Endothelial cell of umbilical vein (primary cell): ENCODE data around the gene TBC1D14. TPM values are rescaled to one million over a fixed set of nuclear protein-coding genes. Genes with fewer than 3 reads are reported as not detected.

Experiments used
- BruUV-seq: library from RNA; stranded (reverse); fragments of 400-500 nt; replicated peaks from 2 replicates; lab custom pipeline; 2021; lab: Mats Ljungman, UMichigan
- CTCF ChIA-PET: fragments of 300-600, 350-600 bp; sonication (Branson Sonifier 250); formaldehyde crosslinking; loops from one replicate; lab custom pipeline; 2021; ENCODE audit warnings: antibody characterized with exemption, inconsistent platforms; lab: Charles Lee
- POLR2A ChIA-PET: fragments of 300-600, 350-600 bp; sonication (Branson Sonifier 250); formaldehyde crosslinking; loops from one replicate; lab custom pipeline; 2021; ENCODE audit warnings: antibody characterized with exemption, inconsistent platforms; lab: Charles Lee
- DNase-seq: peaks from one replicate; pipeline ENCODE4 v3.0.0-alpha.2; 2011; ENCODE audit warnings: low read depth, low spot score
- FAIRE-seq: peaks from 2 replicates; lab custom pipeline; 2011; peaks lifted over from hg19 to GRCh38; lab: Jason Lieb, UNC
- H2AFZ ChIP-seq: 2 replicates; pipeline ENCODE4 v1.6.0; 2012; ENCODE audit warnings: low read depth, low read length, control low read depth, inconsistent platforms
- H3K27ac ChIP-seq: 2 replicates; pipeline ENCODE4 v1.5.1; 2011; ENCODE audit warnings: low read depth, mild to moderate bottlenecking, control low read depth, low read length, moderate library complexity; ENCODE audit not compliant: insufficient read depth
- H3K27me3 ChIP-seq, 2 experiments: 2 replicates each; pipeline versions ENCODE4 v1.6.0 to v1.6.1; 2011; ENCODE audit warnings: low read length in 2 of 2, mixed read lengths in 1 of 2; ENCODE audit not compliant: control insufficient read depth in 2 of 2, insufficient read depth in 2 of 2
- H3K36me3 ChIP-seq, 2 experiments: 2 replicates in 1 of 2; 3 replicates in 1 of 2; pipeline ENCODE4 v1.5.1; 2011; ENCODE audit warnings: low read length in 2 of 2, mild to moderate bottlenecking in 1 of 2, moderate library complexity in 1 of 2; ENCODE audit not compliant: control insufficient read depth in 2 of 2, insufficient read depth in 2 of 2; ENCODE audit errors: extremely low read depth in 1 of 2
- H3K4me1 ChIP-seq: 3 replicates; pipeline ENCODE4 v1.5.1; 2011; ENCODE audit warnings: mild to moderate bottlenecking, low read length; ENCODE audit not compliant: control insufficient read depth, insufficient read depth; ENCODE audit errors: extremely low read depth
- H3K4me2 ChIP-seq: 2 replicates; pipeline ENCODE4 v1.6.1; 2011; ENCODE audit warnings: low read length, control low read depth, mixed read lengths; ENCODE audit not compliant: insufficient read depth
- H3K4me3 ChIP-seq, 3 experiments: fragments of 200-600 bp in 1 of 3; sonication (generic), shearing (Covaris generic) in 1 of 3; replicated peaks in 1 of 3; 2 replicates each; pipeline ENCODE4 v1.5.1; 2011 to 2016; ENCODE audit warnings: control low read depth in 3 of 3, low read length in 3 of 3, mild to moderate bottlenecking in 2 of 3, inconsistent platforms in 1 of 3, low read depth in 1 of 3, moderate library complexity in 1 of 3; ENCODE audit not compliant: insufficient read depth in 1 of 3
- H3K79me2 ChIP-seq: 2 replicates; pipeline ENCODE4 v1.6.0; 2012; ENCODE audit warnings: low read length, inconsistent platforms; ENCODE audit not compliant: control insufficient read depth, insufficient read depth
- H3K9ac ChIP-seq: replicated peaks from 2 replicates; pipeline ENCODE3; 2011; ENCODE audit warnings: low read length, control low read depth; ENCODE audit not compliant: insufficient read depth; ENCODE audit errors: extremely low read depth
- H3K9me1 ChIP-seq: replicated peaks from 3 replicates; pipeline ENCODE4 v1.6.0; 2011; ENCODE audit warnings: mild to moderate bottlenecking, low read length; ENCODE audit not compliant: control insufficient read depth, insufficient read depth; ENCODE audit errors: extremely low read depth
- H3K9me3 ChIP-seq: replicated peaks from 2 replicates; pipeline ENCODE4 v1.5.1; 2012; ENCODE audit warnings: low read length, inconsistent platforms; ENCODE audit not compliant: control insufficient read depth, insufficient read depth
- H4K20me1 ChIP-seq: replicated peaks from 2 replicates; pipeline ENCODE3; 2011; ENCODE audit warnings: mild to moderate bottlenecking, low read length; ENCODE audit not compliant: control insufficient read depth, insufficient read depth; ENCODE audit errors: extremely low read depth
- EZH2 ChIP-seq: IDR thresholded peaks from 2 replicates; pipeline ENCODE4 v1.6.1; 2012; ENCODE audit warnings: borderline replicate concordance, low read depth, mild to moderate bottlenecking, moderate library complexity, low read length, inconsistent platforms; ENCODE audit not compliant: severe bottlenecking
- FOS ChIP-seq: IDR thresholded peaks from 2 replicates; pipeline ENCODE4 v1.6.1; 2011; ENCODE audit warnings: mild to moderate bottlenecking, low read length, moderate library complexity, borderline replicate concordance; ENCODE audit not compliant: insufficient read depth
- GATA2 ChIP-seq: IDR thresholded peaks from 2 replicates; pipeline ENCODE4 v1.7.0; 2011; ENCODE audit warnings: low read depth, mild to moderate bottlenecking, moderate library complexity, mixed read lengths, low read length; ENCODE audit not compliant: insufficient read length, insufficient read depth
- JUN ChIP-seq: IDR thresholded peaks from 2 replicates; pipeline ENCODE4 v1.6.1; 2011; ENCODE audit warnings: borderline replicate concordance, low read depth; ENCODE audit not compliant: insufficient read length, insufficient read depth
- MYC ChIP-seq: IDR thresholded peaks from one replicate; pipeline ENCODE4 v1.6.1; 2011; ENCODE audit warnings: mild to moderate bottlenecking, low read depth, low read length
- POLR2A ChIP-seq: IDR thresholded peaks from 2 replicates; pipeline ENCODE4 v1.6.1; 2012; ENCODE audit warnings: low read depth, mild to moderate bottlenecking, control low read depth, low read length
- POLR2AphosphoS5 ChIP-seq: IDR thresholded peaks from 2 replicates; pipeline ENCODE4 v1.6.1; 2012; ENCODE audit warnings: low read depth, mild to moderate bottlenecking, control low read depth, low read length, moderate library complexity; ENCODE audit not compliant: insufficient read depth
- dilution Hi-C: fragments of 300-500 bp; cut with MboI; formaldehyde crosslinking; loops from one replicate; pipeline ENCODE4 v1.15.0; 2019; ENCODE audit warnings: low sequenced_read_pairs; ENCODE audit not compliant: extremely low pct_ligation_motif_present
- intact Hi-C: fragments of 100-400 bp; cut with micrococcal nuclease; formaldehyde crosslinking; loops from one replicate; pipeline ENCODE4 v1.10.0; 2022
- polyA plus RNA-seq, 4 experiments: library from polyadenylated mRNA; depleted of rRNA in 3 of 4; stranded (reverse) in 3 of 4; unstranded in 1 of 4; fragments of >200 nt; gene quantifications; 2 replicates each; pipeline versions ENCODE4 v1.2.1 to v1.2.3, GENCODE V29; 2011 to 2012; ENCODE audit warnings: missing spikeins in 1 of 4
- total RNA-seq: library from RNA; stranded (reverse); gene quantifications from 2 replicates; pipeline ENCODE4 v1.2.3, GENCODE V29; 2021
- TF ChIP-seq, protein P1 (sequence below), 2 donors: IDR thresholded peaks; 1 replicate in 1 of 2; 2 replicates in 1 of 2; pipeline ENCODE4 v1.5.1; 2011; ENCODE audit warnings: low read length in 2 of 2, mild to moderate bottlenecking in 2 of 2, moderate library complexity in 2 of 2, control low read depth in 1 of 2, inconsistent platforms in 1 of 2, low read depth in 1 of 2; ENCODE audit not compliant: insufficient read depth in 1 of 2; ENCODE audit errors: extremely low read depth in 1 of 2
- TF ChIP-seq, protein P2 (sequence below): IDR thresholded peaks from 2 replicates; pipeline ENCODE4 v1.6.1; 2011; ENCODE audit not compliant: insufficient read depth, insufficient read length

TBC1D14 gene
- total and polyA plus RNA-seq, 2 donors (not counting 3 experiments of a cell fraction or from before 2014, with no cell fraction given) = 23.7 to 24.8 TPM

DNA sequence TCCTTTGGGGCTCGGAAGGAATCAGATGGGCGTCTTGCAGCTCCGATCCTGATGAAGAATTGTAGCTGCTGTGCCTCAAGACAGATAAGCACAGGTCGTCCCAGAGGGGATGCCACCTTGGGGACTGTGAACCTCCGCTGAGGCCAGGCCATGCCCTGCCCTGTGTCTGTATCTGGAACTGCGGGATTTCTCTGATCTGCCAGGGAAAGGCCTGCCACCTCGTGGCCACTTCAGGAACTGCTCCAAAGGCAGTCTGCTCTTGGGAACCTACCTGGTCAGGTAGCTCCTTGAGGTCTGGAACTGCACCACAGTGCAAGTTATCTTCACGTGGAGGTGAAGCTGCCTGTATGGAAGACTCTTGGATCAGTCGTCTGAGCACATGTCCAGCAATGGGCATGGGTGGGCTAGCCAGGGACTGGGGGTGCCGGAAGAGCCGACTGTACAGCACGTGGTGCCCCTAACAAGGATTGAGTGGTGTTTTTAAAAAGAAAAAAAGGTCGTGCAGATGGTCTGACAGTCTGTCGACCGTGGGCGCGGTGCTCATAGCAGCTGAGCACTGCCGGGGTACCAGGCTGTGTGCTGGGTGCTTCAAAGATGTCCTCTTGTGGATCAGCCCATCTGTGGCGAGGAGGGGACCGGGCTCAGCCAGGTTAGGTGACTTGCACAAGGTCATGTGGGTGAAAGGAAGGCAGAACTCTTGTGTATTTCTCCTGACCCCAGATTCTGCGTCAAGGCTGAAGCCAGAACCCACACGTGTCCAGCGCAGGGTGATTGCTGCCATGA lies 161.3 kb downstream of the TBC1D14 start:
- Histone ChIP-seq H3K9me3 (no peaks in the 10 kb centered on the region), H2AFZ (no peak overlapping the region), H3K79me2 (peaks cover 17% of the 10 kb centered on the region), H3K36me3 (no peaks in the 10 kb centered on the region), H3K4me1 (peaks cover 20% of the 10 kb centered on the region), H3K4me2 (no peak overlapping the region), H3K27me3 (peaks cover 0 to 3% of the 10 kb centered on the region in 2 experiments), H3K9ac (no peak overlapping the region), H3K27ac (no peak overlapping the region), H4K20me1 (no peaks in the 10 kb centered on the region), H3K9me1 (no peaks in the 10 kb centered on the region), H3K4me3 (no peak overlapping the region)
- ChIA-PET POLR2A (no interaction called here), CTCF (interaction anchor here (0.6 to 8.6 kb wide), 27 partner anchors 12 to 412 kb away, joined by 3 to 79 read pairs (median 4); partner anchors contain the start of gene TADA2B)
- DNase-seq = peak; percentile 65
- intact Hi-C loops = loop anchor here (1.0 kb wide), 2 partner anchors 97 to 351 kb away; no protein-coding TSS in a partner anchor
- no peak for TF ChIP-seq EZH2
- TF ChIP-seq, protein P1, sequence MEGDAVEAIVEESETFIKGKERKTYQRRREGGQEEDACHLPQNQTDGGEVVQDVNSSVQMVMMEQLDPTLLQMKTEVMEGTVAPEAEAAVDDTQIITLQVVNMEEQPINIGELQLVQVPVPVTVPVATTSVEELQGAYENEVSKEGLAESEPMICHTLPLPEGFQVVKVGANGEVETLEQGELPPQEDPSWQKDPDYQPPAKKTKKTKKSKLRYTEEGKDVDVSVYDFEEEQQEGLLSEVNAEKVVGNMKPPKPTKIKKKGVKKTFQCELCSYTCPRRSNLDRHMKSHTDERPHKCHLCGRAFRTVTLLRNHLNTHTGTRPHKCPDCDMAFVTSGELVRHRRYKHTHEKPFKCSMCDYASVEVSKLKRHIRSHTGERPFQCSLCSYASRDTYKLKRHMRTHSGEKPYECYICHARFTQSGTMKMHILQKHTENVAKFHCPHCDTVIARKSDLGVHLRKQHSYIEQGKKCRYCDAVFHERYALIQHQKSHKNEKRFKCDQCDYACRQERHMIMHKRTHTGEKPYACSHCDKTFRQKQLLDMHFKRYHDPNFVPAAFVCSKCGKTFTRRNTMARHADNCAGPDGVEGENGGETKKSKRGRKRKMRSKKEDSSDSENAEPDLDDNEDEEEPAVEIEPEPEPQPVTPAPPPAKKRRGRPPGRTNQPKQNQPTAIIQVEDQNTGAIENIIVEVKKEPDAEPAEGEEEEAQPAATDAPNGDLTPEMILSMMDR (IDR thresholded peaks at IDR 0.05; ENCODE audit: extremely low read depth in 1 of 2, insufficient read depth in 1 of 2, low read depth in 1 of 2, low read length in 2 of 2) = peak; percentile 97 to 99
- FAIRE-seq = peak; percentile 91
- no TSS peak for BruUV-seq
- dilution Hi-C loops = no loop called here

DNA sequence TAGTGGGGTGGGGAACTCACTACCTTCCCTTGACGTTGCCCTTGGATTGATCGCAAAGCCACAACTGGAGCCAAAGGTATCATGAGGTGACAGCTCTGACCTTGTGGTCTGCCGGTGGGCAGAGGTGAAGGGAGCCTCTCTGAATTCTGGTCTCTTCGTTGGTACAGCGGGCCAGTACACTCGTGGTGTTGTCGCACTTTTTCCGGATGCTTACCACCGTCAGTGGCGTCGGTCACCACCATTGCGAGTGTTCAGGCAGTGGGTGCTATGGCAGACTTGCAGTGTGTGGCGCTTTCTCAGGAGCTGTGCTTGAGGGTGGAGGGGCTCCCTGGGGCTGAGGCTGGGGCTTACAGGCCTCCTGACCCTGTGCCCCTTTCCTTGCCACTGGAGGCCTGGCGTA lies 163.4 kb downstream of the TBC1D14 start:
- no peak for DNase-seq
- Histone ChIP-seq H3K4me2 (no peak overlapping the region), H3K9me1 (no peaks in the 10 kb centered on the region), H3K36me3 (no peaks in the 10 kb centered on the region), H3K4me1 (peaks cover 7% of the 10 kb centered on the region), H4K20me1 (no peaks in the 10 kb centered on the region), H3K9me3 (no peaks in the 10 kb centered on the region), H3K27ac (no peak overlapping the region), H2AFZ (no peak overlapping the region), H3K27me3 (peaks cover 2 to 3% of the 10 kb centered on the region in 2 experiments), H3K4me3 (no peak overlapping the region), H3K79me2 (no peaks in the 10 kb centered on the region), H3K9ac (no peak overlapping the region)
- no peak for FAIRE-seq
- TF ChIP-seq FOS (no peak), MYC (no peak), JUN (no peak), GATA2 (no peak), POLR2A (no peak), POLR2AphosphoS5 (no peak), EZH2 (no peak)
- TF ChIP-seq, protein P2, sequence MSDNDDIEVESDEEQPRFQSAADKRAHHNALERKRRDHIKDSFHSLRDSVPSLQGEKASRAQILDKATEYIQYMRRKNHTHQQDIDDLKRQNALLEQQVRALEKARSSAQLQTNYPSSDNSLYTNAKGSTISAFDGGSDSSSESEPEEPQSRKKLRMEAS = no peak
- TF ChIP-seq, protein P1 (IDR thresholded peaks at IDR 0.05; ENCODE audit: extremely low read depth in 1 of 2, insufficient read depth in 1 of 2, low read depth in 1 of 2, low read length in 2 of 2) = no peak
- dilution Hi-C loops = no loop called here
- BruUV-seq = no TSS peak
- CTCF ChIA-PET = interaction anchor here (8.6 kb wide), 1 partner anchor 100 kb away, joined by 79 read pairs; no protein-coding TSS in a partner anchor
- intact Hi-C loops = no loop called here
- POLR2A ChIA-PET = no interaction called here
